K562 (cell line): Measurements from ENCODE around the gene ARHGAP23. TPM values are rescaled to one million over a fixed set of nuclear protein-coding genes. Genes with fewer than 3 reads are reported as not detected.

Experiments used
- ATF3 ChIP-seq, 2 experiments: fragments of 450-650 bp in 1 of 2; sonication (generic) in 1 of 2; formaldehyde crosslinking in 1 of 2; IDR thresholded peaks in 1 of 2; conservative IDR thresholded peaks in 1 of 2; 2 replicates each; pipeline versions ENCODE4 v1.6.1 to v1.8.1; 2016 to 2023; ENCODE audit warnings: mild to moderate bottlenecking in 2 of 2, moderate library complexity in 2 of 2, inconsistent platforms in 1 of 2, missing genetic modification reagents in 1 of 2
- REST ChIP-seq, 2 experiments: fragments of 450-650 bp; formaldehyde crosslinking in 1 of 2; IDR thresholded peaks; 2 replicates each; pipeline versions ENCODE4 v1.4.0 to v1.6.1; 2014 to 2020; ENCODE audit warnings: mild to moderate bottlenecking in 2 of 2, borderline replicate concordance in 1 of 2, low read depth in 1 of 2
- RFX1 ChIP-seq: fragments of 450-650 bp; IDR thresholded peaks from 2 replicates; pipeline ENCODE4 v1.6.1; 2016; ENCODE audit warnings: mild to moderate bottlenecking, moderate library complexity
- TEAD1 ChIP-seq, 2 experiments: fragments of 450-650 bp in 1 of 2; sonication (generic) in 1 of 2; formaldehyde crosslinking; IDR thresholded peaks; 2 replicates each; pipeline versions ENCODE4 v1.4.0 to v1.8.0; 2020 to 2022; ENCODE audit warnings: mild to moderate bottlenecking in 2 of 2, missing genetic modification reagents in 1 of 2
- ZNF124 ChIP-seq: sonication (generic); formaldehyde crosslinking; IDR thresholded peaks from 2 replicates; pipeline ENCODE4 v1.8.1; 2022; ENCODE audit warnings: missing genetic modification reagents
- ZNF253 ChIP-seq: fragments of 250-450 bp; sonication (Bioruptor Pico); conservative IDR thresholded peaks from 2 replicates; pipeline ENCODE4 v1.6.1; 2021; ENCODE audit warnings: mild to moderate bottlenecking
- ZNF318 ChIP-seq, 2 experiments: fragments of 450-650 bp; IDR thresholded peaks; 2 replicates each; pipeline ENCODE4 v1.6.1; 2016; ENCODE audit warnings: mild to moderate bottlenecking in 2 of 2, borderline replicate concordance in 1 of 2, low read depth in 1 of 2, moderate library complexity in 1 of 2
- polyA plus RNA-seq, 8 experiments: library from polyadenylated mRNA; depleted of rRNA in 4 of 8; stranded (reverse) in 5 of 8; unstranded in 3 of 8; fragments of >200 nt; fragmentation: Nextera tagmentation in 2 of 8; fragmentation: Illumina TruSeq in 1 of 8; extraction: Ambion mirVana in 2 of 8; extraction: Trizol in 1 of 8; gene quantifications; 2 replicates each; pipeline versions ENCODE4 v1.2.1 to v1.2.3, GENCODE V29; 2011 to 2014; ENCODE audit warnings: inconsistent platforms in 1 of 8, missing spikeins in 1 of 8
- total RNA-seq, 7 experiments: library from RNA; depleted of rRNA in 6 of 7; stranded (reverse); fragments of >200 nt in 6 of 7; fragmentation: Illumina TruSeq in 2 of 7; extraction: Trizol in 2 of 7; gene quantifications; 2 replicates each; pipeline versions ENCODE4 v1.2.1 to v1.2.3, GENCODE V29; 2011 to 2021; ENCODE audit warnings: low replicate concordance in 1 of 7

Gene ARHGAP23
- total and polyA plus RNA-seq, 9 of the 15 experiments (the other 6 are each of a cell fraction or from before 2014, with no cell fraction given): 0.01 to 2.7 (median 0.70) TPM

- TF ChIP-seq REST (IDR thresholded peaks at IDR 0.05; ENCODE audit: borderline replicate concordance) (no peak), REST (CRISPR knock-in tag; IDR thresholded peaks at IDR 0.05; ENCODE audit: low read depth) (no peak), ZNF253 (CRISPR knock-in tag) (no peak), ZNF318 (IDR thresholded peaks at IDR 0.05; ENCODE audit: borderline replicate concordance in 1 of 2, low read depth in 1 of 2) (peak in 1 of 2 experiments; percentile 49; a peak in 1 of 4 replicates), RFX1 (no peak), ATF3 (IDR thresholded peaks at IDR 0.05) (peak; percentile 99), ATF3 (CRISPR knock-in tag; conservative IDR thresholded peaks at IDR 0.05) (no peak), ZNF124 (CRISPR knock-in tag) (no peak), TEAD1 (CRISPR knock-in tag; IDR thresholded peaks at IDR 0.05) (no peak)
Measured at GRCh38 chr17:38415250-38416194, 12.7 kb upstream of the ARHGAP23 start (continued).
